NCI-H82 (cell line): ENCODE results near the gene PPFIA3.

Source experiments
- DNase-seq: peaks from one replicate; lab custom pipeline; 2025; lab: John Stamatoyannopoulos, UW

The PPFIA3 gene

GRCh38 chr19:49119411-49120324, at the start of gene PPFIA3:
PPFIA3 (plus strand) TSS chr19:49119544; CDS start chr19:49127874, 8,330 bp downstream.
- peak; percentile 61 for DNase-seq

- DNase-seq, result no peak
Observed at GRCh38 chr19:49070416-49070815, 48.9 kb upstream of the PPFIA3 start.

- DNase-seq, result peak; percentile 84
Observed at GRCh38 chr19:49071860-49072547, 47.3 kb upstream of the PPFIA3 start.

GRCh38 chr19:49073514-49074378, 45.6 kb upstream of the PPFIA3 start:
- peak; percentile 83 for DNase-seq

GRCh38 chr19:49074869-49075268, 44.5 kb upstream of the PPFIA3 start:
- DNase-seq, result peak; percentile 63

GRCh38 chr19:49080392-49080791, 39.0 kb upstream of the PPFIA3 start:
- no peak for DNase-seq

- DNase-seq, result no peak
Observed at GRCh38 chr19:49081273-49081672, 38.1 kb upstream of the PPFIA3 start.

- peak; percentile 44 for DNase-seq
Observed at GRCh38 chr19:49084206-49085019, 34.9 kb upstream of the PPFIA3 start.

- DNase-seq, result peak; percentile 100
Observed at GRCh38 chr19:49085020-49085867, 34.1 kb upstream of the PPFIA3 start, which contains the start of gene SNRNP70. SNRNP70 (plus strand) TSS chr19:49085451; CDS start chr19:49086415, 964 bp downstream.

- DNase-seq, result no peak
Observed at GRCh38 chr19:49085868-49086232, 33.5 kb upstream of the PPFIA3 start.

GRCh38 chr19:49086296-49086695, 33.0 kb upstream of the PPFIA3 start:
- DNase-seq, result no peak

- DNase-seq, result no peak
Observed at GRCh38 chr19:49091391-49092038, 27.8 kb upstream of the PPFIA3 start.

- no peak for DNase-seq
Observed at GRCh38 chr19:49092686-49093085, 26.7 kb upstream of the PPFIA3 start.

- no peak for DNase-seq
Observed at GRCh38 chr19:49094505-49095482, 24.6 kb upstream of the PPFIA3 start.

- peak; percentile 85 for DNase-seq
Observed at GRCh38 chr19:49097453-49098288, 21.7 kb upstream of the PPFIA3 start.

- no peak for DNase-seq
Observed at GRCh38 chr19:49098795-49099194, 20.5 kb upstream of the PPFIA3 start.

- DNase-seq, result no peak
Observed at GRCh38 chr19:49101160-49101559, 18.2 kb upstream of the PPFIA3 start.

GRCh38 chr19:49102303-49102702, 17.0 kb upstream of the PPFIA3 start:
- DNase-seq, result no peak
